ENCODE measurements around the gene TXK.

DNA sequence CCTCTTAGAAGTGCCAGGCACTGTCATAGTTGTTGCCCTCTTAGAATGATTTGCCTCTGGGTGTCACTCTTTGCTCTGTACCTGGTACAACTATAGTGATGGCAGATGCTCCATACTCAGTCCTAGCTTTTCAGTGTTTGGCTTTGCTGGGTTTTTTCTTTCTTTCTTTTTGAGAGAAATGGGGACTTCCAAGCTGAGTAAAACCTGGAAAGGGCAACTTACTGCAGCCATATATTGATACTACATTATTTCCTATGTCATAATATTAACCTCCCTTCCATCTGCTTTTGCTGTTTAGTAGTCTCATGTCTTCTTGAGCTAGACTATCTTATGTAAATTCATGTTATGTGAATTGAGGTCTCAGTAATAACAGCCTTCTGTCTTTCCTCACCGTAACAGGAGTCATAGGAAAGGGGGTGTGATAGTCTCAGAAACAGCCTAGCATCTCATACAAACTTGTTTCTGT is 68.4 kb downstream of the TXK start:
- TF ChIP-seq ZNF548 (tag by site-specific recombination; IDR thresholded peaks at IDR 0.05) (no peak), ZNF510 (tag by site-specific recombination; IDR thresholded peaks at IDR 0.05; ENCODE audit: insufficient replicate concordance) (no peak), ZNF239 (tag by site-specific recombination; IDR thresholded peaks at IDR 0.05) (no peak), PRDM10 (tag by site-specific recombination; IDR thresholded peaks at IDR 0.05) (no peak), YY1 (tag by site-specific recombination; IDR thresholded peaks at IDR 0.05) (no peak), ZNF664 (tag by site-specific recombination; IDR thresholded peaks at IDR 0.05) (no peak), REST (tag by site-specific recombination; IDR thresholded peaks at IDR 0.05) (no peak), BCL11B (tag by site-specific recombination; IDR thresholded peaks at IDR 0.05; ENCODE audit: low read depth) (no peak), ZFP3 (tag by site-specific recombination; IDR thresholded peaks at IDR 0.05; ENCODE audit: low read depth) (no peak), GFI1B (tag by site-specific recombination; IDR thresholded peaks at IDR 0.05) (no peak)
- TF ChIP-seq, protein P1, sequence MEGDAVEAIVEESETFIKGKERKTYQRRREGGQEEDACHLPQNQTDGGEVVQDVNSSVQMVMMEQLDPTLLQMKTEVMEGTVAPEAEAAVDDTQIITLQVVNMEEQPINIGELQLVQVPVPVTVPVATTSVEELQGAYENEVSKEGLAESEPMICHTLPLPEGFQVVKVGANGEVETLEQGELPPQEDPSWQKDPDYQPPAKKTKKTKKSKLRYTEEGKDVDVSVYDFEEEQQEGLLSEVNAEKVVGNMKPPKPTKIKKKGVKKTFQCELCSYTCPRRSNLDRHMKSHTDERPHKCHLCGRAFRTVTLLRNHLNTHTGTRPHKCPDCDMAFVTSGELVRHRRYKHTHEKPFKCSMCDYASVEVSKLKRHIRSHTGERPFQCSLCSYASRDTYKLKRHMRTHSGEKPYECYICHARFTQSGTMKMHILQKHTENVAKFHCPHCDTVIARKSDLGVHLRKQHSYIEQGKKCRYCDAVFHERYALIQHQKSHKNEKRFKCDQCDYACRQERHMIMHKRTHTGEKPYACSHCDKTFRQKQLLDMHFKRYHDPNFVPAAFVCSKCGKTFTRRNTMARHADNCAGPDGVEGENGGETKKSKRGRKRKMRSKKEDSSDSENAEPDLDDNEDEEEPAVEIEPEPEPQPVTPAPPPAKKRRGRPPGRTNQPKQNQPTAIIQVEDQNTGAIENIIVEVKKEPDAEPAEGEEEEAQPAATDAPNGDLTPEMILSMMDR (tag by site-specific recombination; IDR thresholded peaks at IDR 0.05) = no peak
- TF ChIP-seq, protein P2, sequence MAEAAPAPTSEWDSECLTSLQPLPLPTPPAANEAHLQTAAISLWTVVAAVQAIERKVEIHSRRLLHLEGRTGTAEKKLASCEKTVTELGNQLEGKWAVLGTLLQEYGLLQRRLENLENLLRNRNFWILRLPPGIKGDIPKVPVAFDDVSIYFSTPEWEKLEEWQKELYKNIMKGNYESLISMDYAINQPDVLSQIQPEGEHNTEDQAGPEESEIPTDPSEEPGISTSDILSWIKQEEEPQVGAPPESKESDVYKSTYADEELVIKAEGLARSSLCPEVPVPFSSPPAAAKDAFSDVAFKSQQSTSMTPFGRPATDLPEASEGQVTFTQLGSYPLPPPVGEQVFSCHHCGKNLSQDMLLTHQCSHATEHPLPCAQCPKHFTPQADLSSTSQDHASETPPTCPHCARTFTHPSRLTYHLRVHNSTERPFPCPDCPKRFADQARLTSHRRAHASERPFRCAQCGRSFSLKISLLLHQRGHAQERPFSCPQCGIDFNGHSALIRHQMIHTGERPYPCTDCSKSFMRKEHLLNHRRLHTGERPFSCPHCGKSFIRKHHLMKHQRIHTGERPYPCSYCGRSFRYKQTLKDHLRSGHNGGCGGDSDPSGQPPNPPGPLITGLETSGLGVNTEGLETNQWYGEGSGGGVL (tag by site-specific recombination; IDR thresholded peaks at IDR 0.05) = no peak

Measured in HEK293 (cell line).